PC-3 (cell line): ENCODE results near the gene TMEM62. TPM values are rescaled to one million over a fixed set of nuclear protein-coding genes. Genes with fewer than 3 reads are reported as not detected.

ENCODE experiments used
- ATAC-seq: fragments of 200-7000 bp; cut with Tn5 transposase; 2 replicates; pipeline ENCODE4 v1.9.1; 2020; ENCODE audit warnings: mild to moderate bottlenecking, moderate library complexity
- BruUV-seq: library from RNA; stranded (reverse); fragments of 400-500 nt; replicated peaks from 2 replicates; lab custom pipeline; 2021; lab: Mats Ljungman, UMichigan
- CTCF ChIA-PET: fragments of 300-600 bp; sonication (Branson Sonifier 250); formaldehyde crosslinking; loops from one replicate; lab custom pipeline; 2022; ENCODE audit warnings: antibody characterized with exemption; lab: Charles Lee
- POLR2A ChIA-PET: fragments of 300-600 bp; sonication (Branson Sonifier 250); formaldehyde crosslinking; loops from one replicate; lab custom pipeline; 2022; ENCODE audit warnings: antibody characterized with exemption; ENCODE audit not compliant: unreplicated experiment; lab: Charles Lee
- DNase-seq: peaks from one replicate; pipeline ENCODE4 v3.0.0-alpha.2; 2015
- H2AFZ ChIP-seq: fragments of 300-600 bp; sonication (generic); 2 replicates; pipeline ENCODE4 v1.6.0; 2016; ENCODE audit warnings: antibody characterized with exemption, low read length
- H3F3A ChIP-seq: fragments of 300-600 bp; sonication (generic); one replicate; pipeline ENCODE4 v1.6.0; 2017; ENCODE audit warnings: antibody characterized with exemption, low read length, control low read depth, mild to moderate bottlenecking; ENCODE audit not compliant: unreplicated experiment
- H3K27ac ChIP-seq: fragments of 300-600 bp; sonication (generic); 2 replicates; pipeline ENCODE4 v1.5.1; 2016; ENCODE audit warnings: mild to moderate bottlenecking, low read length
- H3K27me3 ChIP-seq: fragments of 300-600 bp; sonication (generic); 2 replicates; pipeline ENCODE4 v1.6.1; 2016; ENCODE audit warnings: low read length, mixed read lengths
- H3K36me3 ChIP-seq: fragments of 300-600 bp; sonication (generic); 2 replicates; pipeline ENCODE4 v1.6.1; 2016; ENCODE audit warnings: low read depth, mixed run types, low read length, mixed read lengths
- H3K4me1 ChIP-seq: fragments of 300-600 bp; sonication (generic); 2 replicates; pipeline ENCODE4 v1.5.1; 2016; ENCODE audit warnings: low read length; ENCODE audit not compliant: insufficient read depth
- H3K4me2 ChIP-seq: fragments of 300-600 bp; sonication (generic); 2 replicates; pipeline ENCODE4 v1.6.0; 2016; ENCODE audit warnings: low read length
- H3K4me3 ChIP-seq: fragments of 300-600 bp; sonication (generic); 2 replicates; pipeline ENCODE4 v1.5.1; 2016; ENCODE audit warnings: mild to moderate bottlenecking, low read length, mixed read lengths
- H3K79me2 ChIP-seq: fragments of 300-600 bp; sonication (generic); 2 replicates; pipeline ENCODE4 v1.6.1; 2017; ENCODE audit warnings: low read length, mixed read lengths
- H3K9ac ChIP-seq: fragments of 300-600 bp; sonication (generic); 2 replicates; pipeline ENCODE4 v1.6.0; 2016; ENCODE audit warnings: mild to moderate bottlenecking, low read length
- H3K9me2 ChIP-seq: fragments of 300-600 bp; sonication (generic); replicated peaks from 2 replicates; pipeline ENCODE4 v1.6.1; 2016; ENCODE audit warnings: mixed run types, low read length, mixed read lengths
- H3K9me3 ChIP-seq: fragments of 300-600 bp; sonication (generic); 2 replicates; pipeline ENCODE4 v1.6.1; 2016; ENCODE audit warnings: low read length, mixed read lengths
- H4K20me1 ChIP-seq: fragments of 300-600 bp; sonication (generic); 2 replicates; pipeline ENCODE4 v1.6.1; 2016; ENCODE audit warnings: low read length, mixed read lengths
- CTCF ChIP-seq: fragments of 300-600 bp; sonication (generic); conservative IDR thresholded peaks from 2 replicates; pipeline ENCODE4 v1.5.1; 2017; ENCODE audit warnings: antibody characterized with exemption, low read depth, mild to moderate bottlenecking, low read length
- EZH2 ChIP-seq: fragments of 300-600 bp; sonication (generic); IDR thresholded peaks from one replicate; pipeline ENCODE4 v1.6.1; 2017; ENCODE audit warnings: antibody characterized with exemption, mild to moderate bottlenecking, low read length; ENCODE audit not compliant: unreplicated experiment
- EZH2phosphoT487 ChIP-seq: fragments of 300-600 bp; sonication (generic); IDR thresholded peaks from 2 replicates; pipeline ENCODE4 v1.6.1; 2018; ENCODE audit warnings: mild to moderate bottlenecking, antibody characterized with exemption, low read length, borderline replicate concordance
- intact Hi-C: fragments of 100-400 bp; cut with micrococcal nuclease; formaldehyde crosslinking; loops from 2 replicates; pipeline ENCODE4 v1.9.0; 2023
- total RNA-seq: library from RNA; depleted of rRNA; stranded (reverse); fragments of >200 nt; gene quantifications from 2 replicates; pipeline ENCODE4 v1.2.3, GENCODE V29; 2014

TMEM62 gene
- total RNA-seq, 1 experiment from 2014 or later, result 19.6 TPM

DNA sequence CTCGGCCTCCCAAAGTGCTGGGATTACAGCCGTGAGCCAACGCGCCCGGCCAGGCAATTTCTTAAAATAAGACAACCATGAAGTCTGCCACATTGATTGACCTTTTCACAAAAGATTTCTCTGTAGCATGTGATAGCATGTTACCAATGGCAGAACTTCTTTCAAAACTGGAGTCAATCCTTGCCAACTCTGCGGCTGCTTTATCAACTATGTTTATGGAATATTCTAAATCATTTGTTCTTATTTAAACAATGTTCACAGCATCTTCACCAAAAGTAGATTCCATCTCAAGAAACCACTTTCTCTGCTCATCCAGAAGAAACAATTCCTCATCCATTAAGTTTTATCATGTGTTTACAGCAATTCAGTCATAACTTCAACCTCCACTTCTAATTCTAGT, 37.0 kb upstream of the TMEM62 start:
- no peak for DNase-seq
- H3K27ac ChIP-seq, result no peak overlapping the region
- H3K36me3 ChIP-seq, result peaks cover 11% of the 10 kb centered on the region
- no peaks in the 10 kb centered on the region for H3K9me3 ChIP-seq
- H3F3A ChIP-seq, result no peaks in the 10 kb centered on the region
- no peak overlapping the region for H2AFZ ChIP-seq
- H3K4me2 ChIP-seq, result no peak overlapping the region
- intact Hi-C loops, result no loop called here
- H3K9ac ChIP-seq, result no peak overlapping the region
- ChIA-PET POLR2A (no interaction called here), CTCF (no interaction called here)
- no TSS peak for BruUV-seq
- no peaks in the 10 kb centered on the region for H3K9me2 ChIP-seq
- no peak for ATAC-seq
- H3K79me2 ChIP-seq, result peaks cover 51% of the 10 kb centered on the region
- H3K27me3 ChIP-seq, result no peaks in the 10 kb centered on the region
- no peak overlapping the region for H3K4me3 ChIP-seq
- H4K20me1 ChIP-seq, result 0 out of 2 replicates have a peak, but pooled peaks cover 9% of the 10 kb centered on the region
- TF ChIP-seq EZH2phosphoT487 (no peak), CTCF (no peak)
- peaks cover 11% of the 10 kb centered on the region for H3K4me1 ChIP-seq

- intact Hi-C loops, result no loop called here
- H3K36me3 ChIP-seq, result peaks cover 19% of the 10 kb centered on the region
These were observed 34.1 kb upstream of the TMEM62 start for GRCh38 chr15:43099105-43099845.

More at GRCh38 chr15:43099105-43099845, 34.1 kb upstream of the TMEM62 start:
- POLR2A ChIA-PET, result no interaction called here
- Histone ChIP-seq H3K79me2 (peaks cover 63% of the 10 kb centered on the region), H3K9ac (no peak overlapping the region), H3K27ac (no peak overlapping the region), H3F3A (no peaks in the 10 kb centered on the region), H4K20me1 (0 out of 2 replicates have a peak, but pooled peaks cover 9% of the 10 kb centered on the region), H3K27me3 (no peaks in the 10 kb centered on the region), H2AFZ (no peak overlapping the region), H3K9me2 (no peaks in the 10 kb centered on the region), H3K4me2 (no peak overlapping the region), H3K4me1 (peaks cover 17% of the 10 kb centered on the region), H3K4me3 (no peak overlapping the region), H3K9me3 (no peaks in the 10 kb centered on the region)
- BruUV-seq, result no TSS peak
- TF ChIP-seq EZH2phosphoT487 (no peak), CTCF (no peak), EZH2 (no peak)
- no peak for DNase-seq
- ATAC-seq, result no peak
- CTCF ChIA-PET, result no interaction called here
